Cardiac muscle cell (in vitro differentiated cells and primary cell): Measurements from ENCODE around the gene ZBTB7B. TPM values are rescaled to one million over a fixed set of nuclear protein-coding genes. Genes with fewer than 3 reads are reported as not detected.

Experiments
- DNase-seq, 2 donors: peaks; one replicate each; pipeline versions ENCODE4 v3.0.0 to v3.0.0-alpha.2; 2010 to 2017; ENCODE audit warnings: low read depth in 1 of 2, low spot score in 1 of 2
- H3K27ac ChIP-seq: fragments of 200-600 bp; sonication (generic); 2 replicates; pipeline ENCODE4 v1.5.1; 2016
- H3K27me3 ChIP-seq: fragments of 200-600 bp; sonication (generic); 2 replicates; pipeline ENCODE4 v1.6.0; 2016; ENCODE audit warnings: control low read depth
- H3K36me3 ChIP-seq: fragments of 200-600 bp; sonication (generic); 2 replicates; pipeline ENCODE4 v1.5.1; 2016; ENCODE audit warnings: control low read depth
- H3K4me1 ChIP-seq: fragments of 200-600 bp; sonication (generic); 2 replicates; pipeline ENCODE4 v1.8.1; 2017; ENCODE audit warnings: low read depth, mild to moderate bottlenecking, mixed run types
- H3K4me3 ChIP-seq: fragments of 200-600 bp; sonication (generic); 2 replicates; pipeline ENCODE4 v1.5.1; 2016; ENCODE audit warnings: mild to moderate bottlenecking
- H3K9me3 ChIP-seq: fragments of 200-600 bp; sonication (generic); 2 replicates; pipeline ENCODE4 v1.5.1; 2017; ENCODE audit warnings: low read depth, mild to moderate bottlenecking, control low read depth
- polyA plus RNA-seq: library from polyadenylated mRNA; unstranded; fragments of >200 nt; fragmentation: Nextera tagmentation; extraction: Ambion mirVana; gene quantifications from 2 replicates; pipeline ENCODE4 v1.2.1, GENCODE V29; 2016
- total RNA-seq: library from RNA; depleted of rRNA; stranded (reverse); fragments of >200 nt; gene quantifications from 2 replicates; pipeline ENCODE4 v1.2.3, GENCODE V29; 2016
- TF ChIP-seq, protein P1 (sequence below): IDR thresholded peaks from 2 replicates; pipeline ENCODE4 v1.5.1; 2012; ENCODE audit warnings: low read depth, mild to moderate bottlenecking, low read length

Gene ZBTB7B
- total and polyA plus RNA-seq, 2 experiments from 2014 or later: 4.7 to 25.6 TPM

DNA sequence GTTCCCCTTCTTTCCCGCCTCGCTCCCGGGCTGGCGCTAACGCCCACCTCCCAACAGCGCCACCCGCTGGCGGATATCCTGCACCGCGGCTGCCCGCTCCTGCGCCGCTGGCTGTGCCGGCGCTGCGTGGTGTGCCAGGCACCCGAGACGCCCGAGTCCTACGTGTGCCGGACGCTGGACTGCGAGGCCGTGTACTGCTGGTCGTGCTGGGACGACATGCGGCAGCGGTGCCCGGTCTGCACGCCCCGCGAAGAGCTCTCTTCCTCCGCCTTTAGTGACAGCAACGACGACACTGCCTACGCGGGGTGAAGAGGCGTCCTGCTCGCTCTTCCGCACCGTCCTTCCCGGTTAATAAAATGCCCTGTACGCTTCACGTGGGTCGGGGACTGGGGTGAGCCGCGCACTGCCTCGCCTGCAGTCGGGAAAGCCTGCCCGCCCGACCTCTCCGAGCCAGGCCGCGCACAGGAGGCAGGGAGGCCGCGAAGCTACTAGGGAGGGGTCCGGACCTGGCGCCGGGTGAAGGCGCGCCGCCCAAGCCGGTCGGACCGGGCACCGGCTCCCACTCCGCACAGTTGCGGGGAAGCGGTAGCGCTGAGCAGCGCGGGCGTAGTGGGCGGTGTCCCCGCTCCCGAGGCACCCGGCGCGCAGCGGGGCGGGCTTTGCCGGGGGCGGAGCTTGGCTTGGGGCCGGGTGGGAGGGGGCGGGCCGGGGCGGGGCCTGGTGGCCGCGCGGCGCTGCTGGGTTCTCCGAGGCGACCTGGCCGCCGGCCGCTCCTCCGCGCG lies 48.1 kb downstream of the ZBTB7B start, which contains the start of gene ADAM15:
Gene ADAM15, plus strand, starts transcription at position 757 of the 782 bp plus-strand sequence. CDS start 71 bp downstream, outside the sequence.
- H3K27ac ChIP-seq: peak within 1 kb of the TSS; percentile 83
- H3K4me1 ChIP-seq: peaks cover 11% of the 10 kb centered on the region
- peak; percentile 70 to 90 for DNase-seq
- peaks cover 23% of the 10 kb centered on the region for H3K27me3 ChIP-seq
- peak within 1 kb of the TSS; percentile 66 for H3K4me3 ChIP-seq
- TF ChIP-seq, protein P1, sequence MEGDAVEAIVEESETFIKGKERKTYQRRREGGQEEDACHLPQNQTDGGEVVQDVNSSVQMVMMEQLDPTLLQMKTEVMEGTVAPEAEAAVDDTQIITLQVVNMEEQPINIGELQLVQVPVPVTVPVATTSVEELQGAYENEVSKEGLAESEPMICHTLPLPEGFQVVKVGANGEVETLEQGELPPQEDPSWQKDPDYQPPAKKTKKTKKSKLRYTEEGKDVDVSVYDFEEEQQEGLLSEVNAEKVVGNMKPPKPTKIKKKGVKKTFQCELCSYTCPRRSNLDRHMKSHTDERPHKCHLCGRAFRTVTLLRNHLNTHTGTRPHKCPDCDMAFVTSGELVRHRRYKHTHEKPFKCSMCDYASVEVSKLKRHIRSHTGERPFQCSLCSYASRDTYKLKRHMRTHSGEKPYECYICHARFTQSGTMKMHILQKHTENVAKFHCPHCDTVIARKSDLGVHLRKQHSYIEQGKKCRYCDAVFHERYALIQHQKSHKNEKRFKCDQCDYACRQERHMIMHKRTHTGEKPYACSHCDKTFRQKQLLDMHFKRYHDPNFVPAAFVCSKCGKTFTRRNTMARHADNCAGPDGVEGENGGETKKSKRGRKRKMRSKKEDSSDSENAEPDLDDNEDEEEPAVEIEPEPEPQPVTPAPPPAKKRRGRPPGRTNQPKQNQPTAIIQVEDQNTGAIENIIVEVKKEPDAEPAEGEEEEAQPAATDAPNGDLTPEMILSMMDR: peak; percentile 91
- no peaks in the 10 kb centered on the region for H3K9me3 ChIP-seq
- H3K36me3 ChIP-seq: no peaks in the 10 kb centered on the region

DNA sequence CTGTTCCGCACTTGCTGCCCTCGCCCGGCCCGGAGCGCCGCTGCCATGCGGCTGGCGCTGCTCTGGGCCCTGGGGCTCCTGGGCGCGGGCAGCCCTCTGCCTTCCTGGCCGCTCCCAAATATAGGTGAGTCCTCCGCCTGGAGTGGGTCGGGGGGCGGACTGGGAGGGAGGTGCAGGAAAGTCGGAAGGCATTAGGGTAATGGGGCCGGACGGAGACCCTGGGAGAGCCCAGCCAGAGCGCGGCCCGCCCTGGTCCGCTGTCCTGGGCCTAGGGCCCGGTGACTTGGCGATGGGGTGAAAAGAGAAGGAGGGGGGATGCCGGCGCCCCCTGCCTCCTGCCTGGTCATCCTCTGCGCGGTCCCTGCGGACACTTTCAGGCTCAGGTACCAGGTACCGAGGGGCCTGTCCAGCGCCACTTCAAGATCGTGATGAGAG lies 48.8 kb downstream of the ZBTB7B start:
- H3K9me3 ChIP-seq: no peaks in the 10 kb centered on the region
- peak overlapping the region; percentile 66 for H3K4me3 ChIP-seq
- peaks cover 23% of the 10 kb centered on the region for H3K27me3 ChIP-seq
- TF ChIP-seq, protein P1: no peak
- peaks cover 11% of the 10 kb centered on the region for H3K4me1 ChIP-seq
- DNase-seq: no peak
- H3K27ac ChIP-seq: no peak overlapping the region
- H3K36me3 ChIP-seq: no peaks in the 10 kb centered on the region

DNA sequence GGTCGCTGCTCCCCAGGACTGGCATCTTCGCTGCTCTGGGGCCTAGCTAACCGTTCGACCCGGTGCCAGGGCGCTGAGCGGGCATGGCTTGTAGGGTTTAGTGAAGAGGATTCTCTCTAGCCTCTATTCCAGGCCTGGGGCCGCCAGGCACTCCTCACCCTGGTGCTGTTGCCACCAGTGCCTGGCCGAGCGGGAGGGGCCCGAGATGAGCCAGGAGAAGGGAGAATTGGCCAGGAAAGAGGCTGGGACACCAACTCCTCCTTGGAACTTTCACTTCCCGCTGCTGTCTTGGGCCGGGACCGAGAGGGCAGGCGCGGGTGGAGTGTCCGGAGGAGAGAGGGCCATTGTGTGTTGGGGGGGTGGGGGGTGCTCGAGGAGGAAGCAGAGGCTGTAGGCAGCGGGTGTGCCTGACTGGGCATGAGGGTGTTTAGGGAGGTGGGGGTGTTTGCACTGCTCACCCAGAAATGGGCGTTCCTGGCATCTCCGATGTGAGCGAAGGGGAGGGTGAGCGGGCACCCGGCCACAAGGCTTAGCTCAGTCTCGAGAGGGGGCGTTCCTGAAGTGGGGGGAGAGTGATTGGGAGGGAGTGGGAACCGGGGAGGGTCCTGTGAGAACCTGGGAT lies 49.3 kb downstream of the ZBTB7B start:
- Histone ChIP-seq H3K36me3 (no peaks in the 10 kb centered on the region), H3K9me3 (no peaks in the 10 kb centered on the region), H3K27me3 (peaks cover 23% of the 10 kb centered on the region), H3K4me1 (peaks cover 11% of the 10 kb centered on the region), H3K27ac (no peak overlapping the region), H3K4me3 (peak overlapping the region; percentile 66)
- no peak for DNase-seq
- TF ChIP-seq, protein P1: no peak

DNA sequence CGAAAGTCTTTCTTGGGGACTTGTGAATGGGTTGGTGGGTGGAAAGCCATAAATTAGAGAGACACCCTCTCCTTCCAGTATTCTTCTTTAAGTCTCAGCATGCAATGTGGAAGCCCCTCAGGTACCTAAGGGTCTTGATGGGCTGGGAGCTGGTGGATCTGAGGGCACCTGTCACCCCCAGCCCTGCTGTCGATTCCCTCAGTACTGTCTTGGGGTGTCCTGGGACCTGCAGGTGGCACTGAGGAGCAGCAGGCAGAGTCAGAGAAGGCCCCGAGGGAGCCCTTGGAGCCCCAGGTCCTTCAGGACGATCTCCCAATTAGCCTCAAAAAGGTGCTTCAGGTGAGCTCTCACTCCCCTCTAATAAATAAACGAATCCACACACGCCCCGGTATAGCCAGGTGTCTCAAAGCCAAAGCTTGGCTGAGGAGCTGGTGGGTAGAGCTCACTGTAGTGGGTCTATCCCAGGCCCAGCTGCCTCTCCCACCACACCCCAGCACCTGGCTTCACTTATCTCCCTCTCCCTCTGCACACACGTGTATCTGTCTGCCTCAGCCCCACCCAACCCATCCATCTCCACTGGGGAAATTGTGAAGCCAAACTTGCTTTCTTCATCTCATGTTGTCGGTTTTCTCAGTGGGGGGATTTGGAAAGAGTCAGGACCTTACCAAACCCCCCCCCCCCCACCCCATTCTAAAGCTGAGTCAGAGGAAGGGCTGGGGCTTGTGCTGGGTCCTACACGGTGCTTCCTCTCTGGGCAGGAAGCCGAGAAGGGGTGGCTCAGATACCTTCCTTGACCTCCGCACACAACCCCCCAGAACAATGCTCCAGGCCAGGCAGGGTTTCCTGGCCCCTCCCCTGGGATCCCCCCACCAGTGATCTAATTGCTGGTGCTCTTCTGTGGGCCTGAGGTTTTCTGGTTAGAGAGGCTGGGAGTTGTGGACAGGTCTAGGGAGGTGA lies 50.1 kb downstream of the ZBTB7B start:
- Histone ChIP-seq H3K27me3 (peaks cover 23% of the 10 kb centered on the region), H3K9me3 (no peaks in the 10 kb centered on the region), H3K36me3 (no peaks in the 10 kb centered on the region), H3K4me1 (peaks cover 11% of the 10 kb centered on the region), H3K27ac (no peak overlapping the region), H3K4me3 (no peak overlapping the region)
- TF ChIP-seq, protein P1: peak; percentile 24
- DNase-seq: no peak

DNA sequence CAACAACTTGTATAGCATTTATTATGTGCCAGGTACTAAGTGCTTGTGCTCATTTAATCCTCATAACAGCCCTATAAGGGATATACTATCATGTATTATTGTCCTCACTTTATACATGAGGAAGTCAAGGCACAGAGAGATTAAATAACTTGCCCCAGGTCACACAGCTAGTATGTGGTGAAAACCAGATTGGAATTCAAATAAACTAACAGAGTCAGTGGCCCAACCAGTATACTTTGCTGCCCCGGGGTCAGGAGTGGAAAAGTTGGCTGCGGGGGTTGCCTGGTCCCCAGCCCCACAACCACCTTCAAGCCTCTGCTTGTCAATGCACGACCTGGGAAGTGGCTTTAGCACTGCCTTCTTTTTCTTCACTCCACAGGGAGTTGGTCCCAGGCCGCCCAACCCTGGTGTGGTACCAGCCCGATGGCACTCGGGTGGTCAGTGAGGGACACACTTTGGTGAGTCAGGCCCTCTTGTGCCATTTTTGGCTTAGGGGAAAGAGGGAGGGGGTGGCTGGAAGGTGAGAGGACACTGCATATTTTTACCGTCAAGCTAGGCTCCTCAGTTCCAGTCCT lies 51.0 kb downstream of the ZBTB7B start:
- Histone ChIP-seq H3K27me3 (peaks cover 23% of the 10 kb centered on the region), H3K4me3 (no peak overlapping the region), H3K9me3 (no peaks in the 10 kb centered on the region), H3K4me1 (peaks cover 11% of the 10 kb centered on the region), H3K36me3 (no peaks in the 10 kb centered on the region), H3K27ac (no peak overlapping the region)
- DNase-seq: no peak
- TF ChIP-seq, protein P1: no peak
